ENCODE measurements around the gene DPM2.
A peak's percentile ranks its signal among the peaks of the same experiment; 100 is the strongest.

The DPM2 gene

DNA sequence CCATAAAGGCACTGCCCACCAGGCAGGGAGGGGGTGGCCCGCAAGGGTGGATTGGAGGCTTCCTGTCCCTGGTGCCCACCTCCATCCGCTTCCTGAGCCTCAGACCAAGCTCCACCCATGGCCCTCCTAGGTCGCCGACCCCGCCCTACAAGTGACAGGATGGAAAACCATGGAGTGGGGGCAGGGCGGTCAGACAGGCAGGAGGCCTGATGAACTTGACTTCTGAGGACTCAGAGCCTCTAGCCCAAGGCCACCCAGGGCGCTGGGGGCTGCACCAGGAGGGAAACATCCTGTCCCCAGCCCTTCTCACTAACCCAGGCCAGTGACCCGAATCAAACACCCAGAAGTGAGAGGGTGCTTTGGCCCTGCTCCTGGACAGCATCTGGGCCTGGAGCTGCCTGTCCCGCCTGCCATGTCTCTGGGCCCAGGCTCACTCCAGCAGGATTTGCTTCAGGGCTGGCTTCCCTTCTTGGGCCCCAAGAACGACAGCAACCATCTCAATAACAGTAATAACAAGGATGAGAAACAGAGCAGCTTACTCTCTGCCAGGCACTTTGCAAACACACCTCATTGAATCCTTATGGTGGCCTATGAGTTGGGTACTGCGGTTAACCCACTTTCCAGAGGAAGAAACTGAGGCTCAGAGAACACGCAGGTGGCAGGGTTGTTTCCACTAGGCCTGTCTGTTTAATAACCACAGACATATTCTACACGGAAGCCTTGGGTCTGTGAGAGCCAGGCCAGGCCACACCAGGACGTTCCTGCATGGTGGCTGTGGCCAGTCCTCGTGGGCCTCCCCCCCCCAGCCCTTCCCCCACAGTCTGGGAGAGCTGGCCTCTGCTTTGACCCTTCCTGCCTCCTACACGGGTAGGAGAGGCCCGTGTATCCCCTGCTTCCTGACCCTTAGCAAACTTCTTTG is 33.8 kb downstream of the DPM2 start:
- peak in 1 of 2 experiments; percentile 23 for DNase-seq (ENCODE audit: low read depth in 1 of 2, low spot score in 1 of 2)
- TF ChIP-seq GABPA (IDR thresholded peaks at IDR 0.05; ENCODE audit: low read depth), result no peak
- TF ChIP-seq, protein P1, sequence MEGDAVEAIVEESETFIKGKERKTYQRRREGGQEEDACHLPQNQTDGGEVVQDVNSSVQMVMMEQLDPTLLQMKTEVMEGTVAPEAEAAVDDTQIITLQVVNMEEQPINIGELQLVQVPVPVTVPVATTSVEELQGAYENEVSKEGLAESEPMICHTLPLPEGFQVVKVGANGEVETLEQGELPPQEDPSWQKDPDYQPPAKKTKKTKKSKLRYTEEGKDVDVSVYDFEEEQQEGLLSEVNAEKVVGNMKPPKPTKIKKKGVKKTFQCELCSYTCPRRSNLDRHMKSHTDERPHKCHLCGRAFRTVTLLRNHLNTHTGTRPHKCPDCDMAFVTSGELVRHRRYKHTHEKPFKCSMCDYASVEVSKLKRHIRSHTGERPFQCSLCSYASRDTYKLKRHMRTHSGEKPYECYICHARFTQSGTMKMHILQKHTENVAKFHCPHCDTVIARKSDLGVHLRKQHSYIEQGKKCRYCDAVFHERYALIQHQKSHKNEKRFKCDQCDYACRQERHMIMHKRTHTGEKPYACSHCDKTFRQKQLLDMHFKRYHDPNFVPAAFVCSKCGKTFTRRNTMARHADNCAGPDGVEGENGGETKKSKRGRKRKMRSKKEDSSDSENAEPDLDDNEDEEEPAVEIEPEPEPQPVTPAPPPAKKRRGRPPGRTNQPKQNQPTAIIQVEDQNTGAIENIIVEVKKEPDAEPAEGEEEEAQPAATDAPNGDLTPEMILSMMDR (IDR thresholded peaks at IDR 0.05; ENCODE audit: insufficient read depth, low read length), result no peak
- no peak for TF ChIP-seq SPI1 (IDR thresholded peaks at IDR 0.05; ENCODE audit: borderline replicate concordance, low read depth)
- TF ChIP-seq, protein P2, sequence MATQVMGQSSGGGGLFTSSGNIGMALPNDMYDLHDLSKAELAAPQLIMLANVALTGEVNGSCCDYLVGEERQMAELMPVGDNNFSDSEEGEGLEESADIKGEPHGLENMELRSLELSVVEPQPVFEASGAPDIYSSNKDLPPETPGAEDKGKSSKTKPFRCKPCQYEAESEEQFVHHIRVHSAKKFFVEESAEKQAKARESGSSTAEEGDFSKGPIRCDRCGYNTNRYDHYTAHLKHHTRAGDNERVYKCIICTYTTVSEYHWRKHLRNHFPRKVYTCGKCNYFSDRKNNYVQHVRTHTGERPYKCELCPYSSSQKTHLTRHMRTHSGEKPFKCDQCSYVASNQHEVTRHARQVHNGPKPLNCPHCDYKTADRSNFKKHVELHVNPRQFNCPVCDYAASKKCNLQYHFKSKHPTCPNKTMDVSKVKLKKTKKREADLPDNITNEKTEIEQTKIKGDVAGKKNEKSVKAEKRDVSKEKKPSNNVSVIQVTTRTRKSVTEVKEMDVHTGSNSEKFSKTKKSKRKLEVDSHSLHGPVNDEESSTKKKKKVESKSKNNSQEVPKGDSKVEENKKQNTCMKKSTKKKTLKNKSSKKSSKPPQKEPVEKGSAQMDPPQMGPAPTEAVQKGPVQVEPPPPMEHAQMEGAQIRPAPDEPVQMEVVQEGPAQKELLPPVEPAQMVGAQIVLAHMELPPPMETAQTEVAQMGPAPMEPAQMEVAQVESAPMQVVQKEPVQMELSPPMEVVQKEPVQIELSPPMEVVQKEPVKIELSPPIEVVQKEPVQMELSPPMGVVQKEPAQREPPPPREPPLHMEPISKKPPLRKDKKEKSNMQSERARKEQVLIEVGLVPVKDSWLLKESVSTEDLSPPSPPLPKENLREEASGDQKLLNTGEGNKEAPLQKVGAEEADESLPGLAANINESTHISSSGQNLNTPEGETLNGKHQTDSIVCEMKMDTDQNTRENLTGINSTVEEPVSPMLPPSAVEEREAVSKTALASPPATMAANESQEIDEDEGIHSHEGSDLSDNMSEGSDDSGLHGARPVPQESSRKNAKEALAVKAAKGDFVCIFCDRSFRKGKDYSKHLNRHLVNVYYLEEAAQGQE (IDR thresholded peaks at IDR 0.05; ENCODE audit: insufficient replicate concordance, low read depth), result no peak
- no peak for TF ChIP-seq POLR2AphosphoS5 (IDR thresholded peaks at IDR 0.05; ENCODE audit: low read depth)
- no peak overlapping the region for H3K4me3 ChIP-seq (replicated peaks; ENCODE audit: insufficient read depth, low read length)
- H3K27me3 ChIP-seq (ENCODE audit: insufficient read depth, poor library complexity, severe bottlenecking), result no peaks in the 10 kb centered on the region
- peak overlapping the region; percentile 77 for H3K27ac ChIP-seq (replicated peaks)

DNA sequence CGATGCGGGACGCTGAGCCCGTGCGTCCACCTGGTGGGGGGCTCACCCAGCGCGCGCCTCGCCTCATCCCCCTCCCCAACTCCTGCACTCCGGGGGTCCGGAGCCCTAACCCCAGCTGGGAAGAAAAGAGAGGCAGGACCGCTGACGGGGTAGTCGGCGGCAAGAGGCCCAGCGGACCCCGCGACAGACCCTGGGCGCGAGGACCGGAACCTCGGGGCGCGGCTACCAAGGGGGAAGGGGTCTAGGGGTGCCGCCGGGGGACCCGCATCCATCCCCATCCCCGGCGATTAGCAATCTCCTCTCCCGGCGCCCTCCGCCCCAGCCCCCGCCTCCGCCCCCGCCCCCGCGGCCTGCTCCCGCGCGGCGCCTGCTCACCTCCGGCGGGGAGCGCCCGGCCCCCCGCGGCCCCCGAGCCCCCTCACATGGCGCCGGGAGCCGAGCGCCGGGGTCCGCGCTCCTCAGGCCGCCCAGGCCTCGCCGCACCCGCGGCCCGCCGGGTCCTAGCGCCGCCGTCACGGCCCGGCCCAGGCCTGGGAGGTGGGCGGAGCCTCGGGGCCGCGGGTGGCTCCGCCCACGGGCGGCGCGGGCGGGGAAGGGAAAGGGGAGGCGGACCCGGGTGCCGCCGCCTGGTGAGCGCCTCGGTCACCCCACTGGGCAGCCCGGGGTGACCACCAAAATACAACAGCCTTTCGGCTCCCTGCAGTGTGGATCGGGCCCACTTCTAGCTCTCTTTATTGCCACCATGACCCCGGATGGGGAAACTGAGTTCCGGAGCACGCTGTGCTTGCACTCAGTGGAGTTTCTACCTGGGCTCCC is 38.3 kb downstream of the DPM2 start, which contains the start of gene ST6GALNAC6:
Gene ST6GALNAC6 (minus strand): TSS at position 476 of the 816 bp plus-strand sequence. CDS start 1,622 bp downstream, outside the sequence.
- H3K27me3 ChIP-seq (ENCODE audit: insufficient read depth, poor library complexity, severe bottlenecking), result no peaks in the 10 kb centered on the region
- DNase-seq (ENCODE audit: low read depth in 1 of 2, low spot score in 1 of 2), result peak; percentile 41 to 59
- peak within 1 kb of the TSS; percentile 80 for H3K4me3 ChIP-seq (replicated peaks; ENCODE audit: insufficient read depth, low read length)
- TF ChIP-seq, protein P1 (IDR thresholded peaks at IDR 0.05; ENCODE audit: insufficient read depth, low read length), result no peak
- peak; percentile 39; the same call in 1 of the 2 replicates for TF ChIP-seq GABPA (IDR thresholded peaks at IDR 0.05; ENCODE audit: low read depth)
- H3K27ac ChIP-seq (replicated peaks), result peak within 1 kb of the TSS; percentile 9; the same call in 1 of the 2 replicates

DNA sequence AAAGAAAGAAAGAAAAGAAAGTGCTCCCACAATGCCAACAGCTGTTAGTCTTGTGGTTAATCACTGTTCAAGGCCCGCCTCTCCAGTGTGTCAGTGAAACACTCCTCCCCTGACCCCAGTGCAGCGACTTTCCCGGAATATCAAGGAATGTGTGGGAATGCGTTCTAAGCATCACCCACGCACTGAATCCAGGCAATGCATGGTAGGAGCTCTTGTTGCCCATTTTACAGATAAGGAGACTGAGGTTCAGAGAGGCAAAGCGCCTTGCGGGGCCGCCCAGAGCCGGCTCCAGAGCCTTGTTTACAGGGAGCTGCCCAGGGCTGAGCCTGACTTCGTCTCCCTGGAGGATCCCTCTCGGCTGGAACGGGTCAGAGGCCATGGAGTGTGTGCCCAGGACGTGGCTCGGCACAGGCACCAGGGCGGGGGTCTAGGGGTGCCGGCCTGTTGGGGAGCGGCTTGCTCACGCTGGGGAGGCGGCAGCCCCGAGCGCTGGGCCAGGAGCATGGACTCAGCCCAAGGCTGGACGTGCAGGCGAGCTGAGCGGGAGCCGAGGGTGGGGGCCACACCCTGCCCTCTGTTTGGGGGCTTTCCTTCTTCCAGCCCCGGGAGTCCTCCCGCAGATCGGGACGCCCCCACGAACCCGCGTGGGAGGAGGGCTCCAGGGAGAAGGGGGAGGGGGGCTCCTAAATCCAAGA is 39.1 kb downstream of the DPM2 start:
- no peak for TF ChIP-seq POLR2AphosphoS5 (IDR thresholded peaks at IDR 0.05; ENCODE audit: low read depth)
- TF ChIP-seq, protein P1 (IDR thresholded peaks at IDR 0.05; ENCODE audit: insufficient read depth, low read length), result no peak
- TF ChIP-seq, protein P2 (IDR thresholded peaks at IDR 0.05; ENCODE audit: insufficient replicate concordance, low read depth), result no peak
- no peak for TF ChIP-seq SPI1 (IDR thresholded peaks at IDR 0.05; ENCODE audit: borderline replicate concordance, low read depth)
- TF ChIP-seq GABPA (IDR thresholded peaks at IDR 0.05; ENCODE audit: low read depth), result no peak
- Histone ChIP-seq H3K4me3 (replicated peaks; ENCODE audit: insufficient read depth, low read length) (peak overlapping the region; percentile 80), H3K27me3 (ENCODE audit: insufficient read depth, poor library complexity, severe bottlenecking) (no peaks in the 10 kb centered on the region), H3K27ac (replicated peaks) (no peak overlapping the region)
- DNase-seq (ENCODE audit: low read depth in 1 of 2, low spot score in 1 of 2), result no peak
